ENCODE measurements around the gene CARF.
"Not testable (repeated sequence)": the region's sequence is repeated elsewhere in the genome, so short reads cannot be mapped to it uniquely, and the experiment has no call there.

CARF gene, protein sequence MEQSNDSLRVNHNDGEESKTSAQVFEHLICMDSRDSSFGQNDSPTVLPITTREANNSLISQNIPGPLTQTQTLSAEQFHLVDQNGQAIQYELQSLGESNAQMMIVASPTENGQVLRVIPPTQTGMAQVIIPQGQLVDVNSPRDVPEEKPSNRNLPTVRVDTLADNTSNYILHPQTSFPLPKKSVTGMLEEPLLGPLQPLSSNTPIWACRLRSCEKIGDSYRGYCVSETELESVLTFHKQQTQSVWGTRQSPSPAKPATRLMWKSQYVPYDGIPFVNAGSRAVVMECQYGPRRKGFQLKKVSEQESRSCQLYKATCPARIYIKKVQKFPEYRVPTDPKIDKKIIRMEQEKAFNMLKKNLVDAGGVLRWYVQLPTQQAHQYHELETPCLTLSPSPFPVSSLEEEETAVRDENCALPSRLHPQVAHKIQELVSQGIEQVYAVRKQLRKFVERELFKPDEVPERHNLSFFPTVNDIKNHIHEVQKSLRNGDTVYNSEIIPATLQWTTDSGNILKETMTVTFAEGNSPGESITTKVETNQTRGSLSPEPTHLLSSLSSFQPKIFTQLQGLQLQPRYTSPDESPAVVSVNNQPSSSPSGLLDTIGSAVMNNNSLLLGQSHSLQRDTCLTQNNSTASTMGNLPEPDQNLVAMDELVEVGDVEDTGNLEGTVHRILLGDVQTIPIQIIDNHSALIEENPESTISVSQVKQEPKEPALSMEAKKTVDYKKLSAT

DNA sequence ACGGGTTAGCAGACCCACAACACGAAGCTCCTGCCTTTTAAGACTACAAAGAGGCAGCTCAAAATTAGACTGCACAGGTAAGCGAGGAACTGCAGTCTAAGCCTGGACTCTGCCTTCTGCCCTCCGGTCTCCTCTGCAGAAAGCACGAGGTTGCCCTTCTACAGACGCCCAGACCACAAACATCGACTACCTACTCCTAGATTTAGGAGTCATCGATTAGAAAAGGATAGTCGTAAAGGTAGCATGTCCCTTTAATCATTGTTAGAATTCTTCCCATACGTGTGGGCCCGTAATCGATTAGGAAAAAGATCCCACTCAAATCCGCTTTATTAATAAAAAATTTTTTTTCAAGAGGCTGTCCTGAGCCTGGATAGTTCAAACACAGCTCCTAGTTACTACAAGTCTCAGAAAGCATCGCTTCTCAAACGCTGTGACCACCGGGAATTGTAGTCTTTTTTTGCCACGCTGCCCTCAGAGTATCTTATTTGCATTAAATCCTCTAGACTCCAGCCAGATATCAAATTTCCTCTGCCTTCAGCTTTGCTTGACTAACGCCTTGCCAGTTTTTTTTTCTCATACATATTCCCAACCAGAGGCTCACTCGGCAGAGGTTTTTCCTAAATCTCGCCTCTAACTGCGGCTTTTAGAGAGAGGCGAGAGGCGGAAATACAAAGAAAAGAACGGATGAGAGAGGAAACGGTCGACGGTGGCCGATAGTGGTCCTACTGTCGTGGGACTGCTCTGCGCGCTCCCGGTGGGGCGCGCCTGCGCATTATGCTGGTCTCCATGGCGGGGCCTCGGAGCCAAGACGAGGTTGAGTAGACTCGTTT lies at the start of gene CARF, which contains the start of gene WDR12:
TSS of gene CARF (plus strand) at position 764 of the 830 bp plus-strand sequence. CDS start 29,628 bp downstream, outside the sequence.
TSS of gene WDR12 (minus strand) at position 162 of the 830 bp plus-strand sequence. CDS start 197 bp downstream, outside the sequence.
- DNase-seq (ENCODE audit: low read depth in 3 of 3), result peak; percentile 79 to 85 (median 82)

DNA sequence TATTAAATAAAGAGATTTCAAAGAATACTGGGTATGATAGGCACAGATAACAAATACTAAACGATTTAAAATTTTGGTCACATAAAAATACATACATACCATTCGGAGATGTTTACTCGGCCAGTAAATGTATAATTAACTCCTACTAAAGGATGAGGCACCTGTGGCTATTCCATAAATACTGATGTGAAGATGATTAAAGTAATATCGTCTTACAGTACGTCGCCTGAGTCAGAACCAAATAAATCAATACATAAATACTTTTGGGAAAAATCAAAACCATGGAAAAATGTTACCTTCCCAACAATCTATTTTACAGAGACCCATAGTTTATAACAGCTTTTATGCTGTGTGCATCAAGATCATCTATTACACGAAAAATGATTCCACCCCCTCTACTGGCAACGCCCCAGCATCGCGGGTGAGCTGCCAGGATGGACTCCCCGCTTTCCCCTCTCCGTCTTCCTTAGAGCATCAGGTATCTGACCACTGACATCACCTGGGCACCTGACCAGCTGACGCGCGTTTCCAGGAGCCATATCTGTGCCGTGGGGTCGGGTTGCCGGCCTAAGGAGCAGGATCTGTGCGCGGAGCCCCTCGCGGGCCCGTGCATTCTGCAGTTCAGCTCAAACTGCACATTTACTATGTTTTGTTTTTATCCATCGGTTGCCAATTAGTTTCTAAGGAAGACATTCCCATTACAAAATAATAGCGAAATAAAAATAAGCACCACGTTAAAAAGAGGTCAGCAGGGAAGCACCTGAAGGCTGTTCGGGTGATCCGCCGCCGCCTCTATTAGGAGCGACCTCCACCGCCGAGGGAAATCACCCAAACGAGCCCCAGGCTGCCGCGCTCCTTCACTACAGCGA lies 41.4 kb upstream of the CARF start:
- peak; percentile 29 to 46 (median 44) for DNase-seq (ENCODE audit: low read depth in 3 of 3)

DNA sequence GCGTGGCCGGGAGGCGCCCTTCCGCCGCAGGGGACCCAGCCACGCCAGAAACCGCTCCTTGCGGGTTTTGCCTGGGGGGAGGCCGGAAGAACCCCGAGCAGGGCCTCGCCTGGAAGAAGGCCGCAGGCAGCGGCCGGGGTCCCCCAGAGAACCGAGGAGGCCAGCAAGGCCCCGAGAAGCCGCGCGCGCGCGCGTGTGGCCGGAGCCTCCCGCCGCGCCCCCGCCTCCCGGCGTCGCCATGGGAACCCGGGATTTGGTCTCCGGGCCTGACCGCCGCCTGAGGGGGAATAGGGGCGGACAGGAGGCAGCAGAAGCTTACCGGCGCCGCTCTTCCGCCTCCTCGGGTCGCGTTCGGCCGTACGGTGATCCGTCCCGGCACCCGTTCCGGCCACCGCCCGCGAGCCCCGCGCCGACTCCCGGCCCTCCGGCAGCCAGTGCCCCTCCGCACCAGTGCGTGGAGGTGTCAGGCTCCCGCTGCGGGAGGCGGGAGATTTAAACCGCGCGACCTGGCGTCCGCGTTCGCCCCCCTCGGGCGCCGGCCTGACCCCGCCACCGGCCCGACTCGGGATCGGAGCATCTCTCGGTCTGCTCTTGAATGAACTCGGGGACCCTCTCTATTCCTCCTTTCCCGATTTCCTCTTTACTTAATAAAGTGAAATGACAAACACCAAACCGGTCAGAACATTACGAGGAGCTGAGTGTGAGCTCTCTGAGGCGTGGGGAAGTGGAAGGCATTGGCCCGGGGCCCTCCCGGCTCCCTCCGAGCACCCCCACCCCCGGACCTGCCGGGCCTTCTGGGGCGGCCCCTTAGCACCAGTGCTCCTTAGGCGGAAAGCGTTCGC lies 40.6 kb upstream of the CARF start, which contains the start of gene ICA1L:
TSS of gene ICA1L (minus strand) at position 467 of the 842 bp plus-strand sequence. CDS start 42,757 bp downstream, outside the sequence.
- DNase-seq (ENCODE audit: low read depth in 3 of 3), result peak; percentile 21 to 41 (median 31)

DNA sequence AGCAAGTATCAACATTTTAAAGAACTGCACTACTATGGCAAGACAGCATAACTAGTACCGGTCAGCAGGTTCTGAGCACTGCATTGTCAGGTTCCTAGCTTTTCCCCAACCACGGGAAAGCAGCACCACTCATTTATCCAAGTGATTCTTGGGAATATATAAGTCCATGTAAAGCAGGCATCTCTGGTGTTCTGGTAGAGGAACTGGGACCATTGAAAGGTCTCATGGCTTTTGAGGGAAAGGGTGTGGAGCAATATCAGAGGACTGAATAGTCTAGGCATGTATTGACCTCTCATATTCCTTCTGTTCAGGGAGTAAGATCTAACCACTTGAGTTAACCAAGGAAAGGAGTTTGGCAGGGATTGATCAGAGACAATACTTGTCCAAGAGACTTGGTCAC lies 34.4 kb upstream of the CARF start:
- DNase-seq (ENCODE audit: low read depth in 3 of 3), result no peak

DNA sequence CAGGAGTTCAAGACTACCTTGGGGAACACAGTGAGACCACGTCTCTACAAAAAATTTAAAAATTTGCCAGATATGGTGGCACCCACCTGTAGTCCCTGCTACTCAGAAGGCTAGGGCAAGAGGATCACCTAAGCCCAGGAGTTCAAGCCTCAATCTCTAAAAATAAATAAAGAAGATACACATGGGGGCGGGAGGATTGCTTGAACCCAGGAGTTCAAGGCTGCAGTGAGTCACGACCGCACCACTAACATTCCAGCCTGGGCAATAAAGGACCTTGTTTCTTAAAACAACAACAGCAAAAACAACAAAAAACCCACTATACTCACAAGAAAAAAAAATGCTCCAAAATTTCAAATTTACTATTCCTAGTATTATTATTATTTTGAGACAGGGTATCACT lies 30.5 kb upstream of the CARF start:
- DNase-seq (ENCODE audit: low read depth in 3 of 3), result no peak

GRCh38 chr2:202883987-202884675 lies 27.9 kb upstream of the CARF start:
- no peak for DNase-seq (ENCODE audit: low read depth in 3 of 3)

DNA sequence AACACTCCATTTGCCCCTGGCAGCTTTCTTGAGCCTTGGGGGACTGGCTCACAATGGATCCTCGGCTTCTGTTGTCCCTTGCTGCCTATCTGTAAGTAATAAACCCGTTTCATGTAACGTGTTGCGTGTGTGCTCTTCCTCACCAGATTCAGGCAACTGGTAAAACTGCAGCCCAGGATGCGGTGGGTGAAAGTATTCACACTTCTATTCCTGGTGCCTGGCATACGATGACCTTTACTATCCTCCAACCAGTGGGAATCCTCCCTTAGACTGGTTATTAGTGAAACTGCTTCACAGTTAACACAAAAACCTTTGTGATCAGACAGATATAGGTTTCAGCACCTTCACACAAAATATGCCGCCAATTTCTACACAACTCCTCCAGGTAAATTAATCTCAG lies 26.9 kb upstream of the CARF start:
- no peak for DNase-seq (ENCODE audit: low read depth in 3 of 3)

- DNase-seq (ENCODE audit: low read depth in 3 of 3), result not testable (repeated sequence)
These were observed 6.6 kb upstream of the CARF start for GRCh38 chr2:202905507-202905906.

GRCh38 chr2:202908186-202908585 lies 3.9 kb upstream of the CARF start:
- no peak for DNase-seq (ENCODE audit: low read depth in 3 of 3)

GRCh38 chr2:202909394-202910192 lies 2.5 kb upstream of the CARF start:
- DNase-seq (ENCODE audit: low read depth in 3 of 3), result no peak

- DNase-seq (ENCODE audit: low read depth in 3 of 3), result not testable (repeated sequence)
These were observed 1.8 kb upstream of the CARF start for GRCh38 chr2:202910250-202910649.

- DNase-seq (ENCODE audit: low read depth in 3 of 3), result no peak
These were observed 1.4 kb upstream of the CARF start for GRCh38 chr2:202910698-202911097.

DNA sequence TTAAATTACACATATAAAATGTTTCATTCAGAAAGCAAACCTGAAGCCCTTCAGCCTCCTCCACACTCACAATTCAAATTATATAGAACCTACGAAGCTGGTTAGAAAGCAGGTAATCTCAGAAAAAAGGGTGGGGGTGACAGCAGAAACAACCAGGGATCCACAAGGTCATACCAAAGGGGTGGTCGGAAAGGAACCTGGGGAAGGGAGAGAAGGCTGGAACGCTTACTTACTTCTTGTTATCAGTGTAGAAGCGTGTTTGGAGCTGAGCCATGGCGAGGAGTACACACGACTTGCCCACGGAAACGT lies 918 bp upstream of the CARF start:
- DNase-seq (ENCODE audit: low read depth in 3 of 3), result no peak

DNA sequence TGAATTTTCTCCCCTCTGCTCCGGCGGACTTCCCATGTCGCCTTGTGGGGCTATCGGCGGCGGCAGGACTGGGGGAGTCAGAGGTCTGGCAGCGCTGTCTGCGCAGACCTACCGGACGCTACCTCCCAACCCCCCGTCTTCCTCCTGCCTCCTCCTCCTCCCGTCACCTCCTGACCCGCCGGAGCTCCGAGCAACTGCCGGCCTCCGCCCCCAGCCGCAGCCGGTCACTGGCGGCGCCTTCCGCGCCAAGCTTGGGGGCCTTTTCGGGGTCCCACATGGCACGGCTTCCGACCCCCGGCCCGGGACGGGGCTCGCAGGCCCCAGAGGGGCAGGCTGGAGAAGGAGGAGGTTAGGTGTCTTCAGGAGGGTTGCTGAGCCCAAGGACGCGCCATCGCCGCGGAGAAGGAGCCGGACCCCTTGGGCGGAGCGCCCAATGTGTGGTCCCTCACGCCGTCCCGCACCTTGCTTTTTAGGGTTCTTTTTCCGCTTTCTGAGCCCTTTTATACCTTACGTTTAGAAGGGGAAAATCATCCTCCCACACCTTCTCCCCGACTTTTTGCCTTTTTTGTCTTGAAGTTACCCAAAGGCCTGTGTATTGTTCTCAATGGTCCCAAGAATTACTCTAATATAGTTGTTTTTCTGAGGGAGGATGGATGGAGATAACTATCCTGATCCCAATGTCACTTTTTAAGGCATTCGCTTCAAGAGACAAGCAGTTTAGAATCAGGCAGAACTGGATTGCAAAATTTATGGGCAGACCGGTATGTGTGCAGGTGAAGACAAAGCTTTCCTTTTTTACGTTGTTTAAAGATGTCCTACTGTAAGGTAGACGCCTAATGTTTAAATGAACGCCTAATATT lies 497 bp downstream of the CARF start:
- DNase-seq (ENCODE audit: low read depth in 3 of 3), result peak in 1 of 3 donors; percentile 14

GRCh38 chr2:202918860-202919259 lies 6.8 kb downstream of the CARF start:
- DNase-seq (ENCODE audit: low read depth in 3 of 3), result no peak

GRCh38 chr2:202932425-202933138 lies 20.5 kb downstream of the CARF start:
- DNase-seq (ENCODE audit: low read depth in 3 of 3), result no peak

GRCh38 chr2:202933139-202933510 lies 21.1 kb downstream of the CARF start:
- no peak for DNase-seq (ENCODE audit: low read depth in 3 of 3)

Measured in stimulated activated CD4-positive, alpha-beta T cell treated with anti-CD3 and anti-CD28 coated beads, TNF-alpha, amount 100 ng/mL, for 48 hours (primary cell).